HG03175 (cell line): ENCODE data around the gene NFIA.

Source experiments
- ATAC-seq: cut with Tn5 transposase; IDR thresholded peaks from one replicate; pipeline ENCODE4 v1.9.1; 2021; ENCODE audit warnings: mild to moderate bottlenecking, moderate library complexity; ENCODE audit not compliant: unreplicated experiment

NFIA gene

DNA sequence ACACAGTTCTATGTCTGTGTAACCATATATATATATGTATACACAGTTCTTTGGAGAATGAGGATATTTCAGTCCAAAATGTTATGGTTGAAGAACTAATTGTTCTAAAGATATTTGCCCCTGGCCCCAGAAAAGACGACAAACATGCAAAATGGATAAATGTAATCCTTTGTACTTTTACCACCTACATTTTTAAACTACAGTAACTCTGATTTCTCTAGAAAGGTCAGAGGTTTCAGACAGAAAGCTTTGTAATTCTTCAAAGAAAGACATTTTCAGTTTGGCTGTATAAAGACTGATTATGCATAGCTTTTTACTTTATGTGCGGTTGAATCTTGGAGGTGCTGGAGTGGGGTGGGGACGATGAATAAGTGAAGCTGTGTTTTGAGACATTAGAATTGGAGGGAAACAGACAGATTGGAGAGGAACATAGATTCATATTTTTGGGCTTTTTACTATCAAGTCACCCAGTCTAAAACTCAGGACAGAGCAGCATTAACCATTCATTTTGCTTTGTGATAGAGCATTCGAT, 16.6 kb downstream of the NFIA start:
- ATAC-seq, result no peak

DNA sequence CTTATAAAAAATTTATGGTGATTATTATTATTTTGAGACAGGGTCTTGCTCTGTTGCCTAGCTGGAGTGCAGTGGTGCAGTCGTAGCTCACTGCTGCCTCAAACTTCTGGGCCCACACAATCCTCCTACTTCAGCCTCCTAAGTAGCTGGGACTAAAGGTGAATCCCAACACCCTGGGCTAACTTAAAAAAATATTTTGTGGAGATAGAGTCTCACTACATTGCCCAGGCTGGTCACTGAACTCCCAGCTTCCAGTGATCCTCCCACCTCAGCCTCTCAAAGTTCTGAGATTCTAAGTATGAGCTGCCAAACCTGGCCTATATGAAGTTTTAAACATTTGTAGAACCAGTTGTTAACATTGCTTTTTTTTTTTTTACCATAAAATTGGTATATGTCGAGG, 18.2 kb downstream of the NFIA start:
- ATAC-seq, result no peak

DNA sequence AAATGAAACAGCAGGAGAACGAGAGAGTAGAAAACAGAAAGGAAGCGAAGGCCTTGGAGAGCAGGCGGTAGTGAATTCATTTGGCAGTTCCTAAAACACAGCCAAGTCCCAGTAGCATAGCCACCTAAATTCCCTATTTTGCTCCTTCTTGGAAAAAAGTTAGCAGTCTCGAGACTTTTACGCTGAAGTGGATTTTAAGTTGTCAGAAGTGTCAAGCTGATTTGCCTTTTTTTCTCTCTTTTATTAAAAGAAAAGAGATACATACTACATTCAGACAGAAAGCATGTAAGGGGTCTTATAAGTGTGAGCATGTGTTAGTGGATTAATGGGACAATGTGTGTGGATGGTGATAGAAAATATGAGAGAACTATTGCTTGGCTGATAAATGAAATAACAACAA, 19.2 kb downstream of the NFIA start:
- no peak for ATAC-seq

DNA sequence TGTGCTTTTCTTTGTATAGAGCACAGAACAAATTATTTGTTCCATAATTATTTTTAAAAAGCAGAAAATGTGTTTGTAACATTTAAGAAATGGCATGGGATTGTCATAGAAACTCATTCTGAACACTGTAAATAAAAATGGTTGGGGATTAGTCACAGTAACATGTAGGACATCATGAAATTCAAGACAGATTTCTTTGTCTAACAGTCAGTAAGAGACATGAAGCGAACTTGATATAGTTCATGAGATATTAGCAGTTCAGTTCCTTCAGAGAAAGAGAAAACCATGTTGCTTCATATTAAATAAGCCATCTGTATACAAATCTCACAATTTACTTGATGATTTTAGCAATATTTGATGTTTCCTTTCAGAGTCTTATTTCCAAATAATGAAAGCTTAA, 19.7 kb downstream of the NFIA start:
- ATAC-seq, result no peak

DNA sequence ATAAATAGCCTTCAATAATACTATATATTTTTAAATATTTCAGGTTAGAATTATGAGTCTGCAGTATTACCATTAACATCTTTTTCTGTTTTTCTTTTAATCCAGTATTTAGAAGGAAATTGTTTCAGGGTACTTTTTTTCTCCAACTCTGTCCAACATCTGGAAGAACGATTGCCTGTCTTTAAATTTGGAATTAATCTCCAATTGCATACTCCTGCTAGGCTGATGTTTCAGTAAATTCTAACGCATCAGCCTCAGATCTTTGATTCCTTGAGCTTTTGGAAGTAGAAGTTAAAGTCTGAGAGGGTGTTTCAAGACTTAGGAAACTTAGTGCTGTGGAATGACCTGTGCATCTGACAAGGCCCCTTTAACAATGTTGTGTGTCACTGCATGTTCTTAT, 20.3 kb downstream of the NFIA start:
- ATAC-seq, result no peak

DNA sequence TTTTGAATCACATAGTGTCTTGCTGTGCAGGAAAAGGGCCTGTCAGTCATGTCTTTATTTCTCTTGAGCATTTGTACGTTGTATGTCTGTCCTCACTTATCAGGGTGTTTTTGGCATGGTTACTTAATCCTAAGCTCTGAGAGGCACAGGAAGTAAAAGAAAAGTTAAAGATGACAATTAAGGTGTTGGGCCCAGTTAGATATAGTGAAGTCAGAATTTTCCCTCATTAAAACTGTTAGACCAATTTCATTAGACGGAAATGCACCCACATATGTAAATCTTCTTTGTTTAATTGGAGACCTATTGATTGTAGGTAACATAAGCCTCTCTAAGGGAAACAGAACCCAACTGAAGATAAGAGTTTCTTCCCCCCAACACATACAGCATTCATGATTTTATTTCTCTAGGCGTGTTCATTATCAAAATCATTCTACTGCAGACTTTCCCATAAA, 21.9 kb downstream of the NFIA start:
- no peak for ATAC-seq

DNA sequence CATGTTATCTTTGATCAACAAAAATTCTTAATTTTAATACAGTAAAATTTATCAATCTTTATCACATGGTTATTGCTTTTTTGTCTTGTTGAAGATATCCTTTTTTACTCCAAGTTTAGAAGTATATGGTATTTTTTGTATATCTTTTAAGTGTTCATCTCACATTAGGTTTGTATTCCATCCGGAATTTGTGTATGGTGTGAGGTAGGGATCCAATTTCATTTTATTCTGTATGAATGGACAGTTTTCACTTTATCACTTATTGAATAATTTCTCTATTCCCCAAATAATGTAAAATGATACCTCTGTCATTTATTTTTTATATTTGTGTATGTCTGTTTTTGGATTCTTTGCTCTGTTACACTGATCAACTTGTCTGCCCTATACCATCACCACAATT, 25.3 kb downstream of the NFIA start:
- no peak for ATAC-seq

DNA sequence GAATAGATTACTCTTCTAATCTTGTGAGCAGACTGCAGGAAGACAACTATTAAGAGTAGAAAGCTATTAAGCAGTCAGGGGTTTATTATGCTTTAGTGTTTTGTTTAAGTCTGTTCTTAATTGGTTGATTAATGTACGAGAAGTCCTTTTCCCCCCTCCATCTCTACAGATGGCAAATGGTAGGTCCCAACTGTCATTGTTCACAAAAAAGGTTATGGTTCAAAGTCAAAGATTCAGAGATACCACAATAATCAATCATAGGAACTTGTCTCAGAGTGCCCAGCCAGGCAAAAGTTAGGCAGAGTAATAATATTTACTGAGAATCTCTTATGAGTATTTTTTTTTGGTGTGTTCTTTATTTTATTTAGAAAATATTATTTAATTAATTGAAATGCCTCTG, 26.8 kb downstream of the NFIA start:
- ATAC-seq, result no peak

DNA sequence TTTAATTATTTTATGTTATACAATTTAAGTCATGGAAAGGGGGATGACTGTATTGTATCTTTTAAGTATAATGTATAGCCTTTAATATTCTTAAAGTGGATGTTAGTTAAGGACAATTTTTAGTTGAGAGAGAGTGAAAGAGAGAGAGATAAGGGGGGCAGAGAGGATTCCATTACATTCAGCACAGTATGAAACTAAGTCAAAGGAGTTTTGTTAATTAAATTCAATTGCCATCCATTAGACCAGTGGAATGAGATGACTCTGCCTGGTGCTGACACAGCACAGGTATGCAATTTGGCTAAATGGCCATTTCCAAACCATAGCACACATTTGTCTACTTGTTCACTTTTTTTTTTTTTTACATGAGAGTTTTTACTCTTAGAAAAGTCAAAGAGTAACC, 27.5 kb downstream of the NFIA start:
- no peak for ATAC-seq

DNA sequence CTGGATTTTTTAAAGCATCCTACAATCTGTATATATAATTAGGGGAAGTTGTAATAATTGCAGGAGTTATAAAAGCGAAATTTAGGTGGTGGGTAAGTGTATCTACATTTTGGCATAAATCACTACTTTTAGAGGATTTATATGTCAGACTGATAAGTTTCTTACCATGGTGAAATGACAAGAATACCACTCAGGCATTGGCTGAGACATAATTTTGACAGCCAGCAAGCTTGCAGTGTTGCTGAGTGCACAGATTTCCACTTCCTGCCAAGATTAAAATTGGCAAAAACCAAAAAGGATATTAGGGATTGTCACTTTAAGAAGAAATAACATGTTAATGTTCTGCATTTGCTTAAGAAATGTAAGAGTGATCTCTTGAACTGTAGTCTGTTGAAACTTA, 28.2 kb downstream of the NFIA start:
- no peak for ATAC-seq

DNA sequence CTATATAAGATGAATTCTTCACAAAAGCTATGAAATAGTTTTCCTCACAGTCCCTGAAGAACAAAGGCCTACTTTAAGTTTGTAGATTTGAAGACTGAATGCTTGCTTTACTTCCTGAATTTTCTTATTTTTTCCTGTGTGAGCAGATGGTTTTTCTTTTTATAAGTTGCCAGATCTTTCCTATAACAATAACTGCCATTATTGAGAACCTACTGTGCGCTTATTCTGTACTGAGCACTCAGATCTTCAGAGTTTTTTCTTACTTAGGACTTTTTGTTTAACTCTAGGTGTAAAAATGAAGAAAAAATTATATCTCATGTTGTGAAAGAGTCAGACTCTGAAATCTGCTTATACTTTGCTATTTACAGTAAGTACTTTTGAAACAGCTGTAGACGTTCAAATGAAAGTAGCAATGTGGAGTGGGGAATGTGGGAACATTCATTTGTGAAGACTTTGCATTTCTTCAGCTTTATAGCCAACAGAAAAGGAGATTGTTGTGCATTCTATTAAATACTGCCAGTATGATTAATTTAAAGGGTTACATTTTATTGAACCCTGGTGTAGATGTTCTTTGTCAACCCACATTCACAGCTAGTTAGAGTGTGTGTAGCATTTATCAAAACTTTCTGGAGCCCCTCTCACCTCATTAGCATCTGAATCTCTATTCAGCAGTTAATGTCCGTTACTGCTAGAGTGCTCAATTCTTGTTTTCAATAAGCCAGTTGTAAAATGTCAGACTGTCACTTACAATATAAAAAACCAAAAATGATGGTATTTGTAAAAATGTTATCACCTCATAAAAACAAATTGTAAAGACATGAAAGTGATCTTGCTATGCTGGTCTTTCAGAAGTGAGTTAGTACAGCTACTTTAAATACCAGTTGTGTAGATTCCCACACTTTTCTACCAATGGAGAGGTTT, 29.0 kb downstream of the NFIA start:
- ATAC-seq, result no peak

DNA sequence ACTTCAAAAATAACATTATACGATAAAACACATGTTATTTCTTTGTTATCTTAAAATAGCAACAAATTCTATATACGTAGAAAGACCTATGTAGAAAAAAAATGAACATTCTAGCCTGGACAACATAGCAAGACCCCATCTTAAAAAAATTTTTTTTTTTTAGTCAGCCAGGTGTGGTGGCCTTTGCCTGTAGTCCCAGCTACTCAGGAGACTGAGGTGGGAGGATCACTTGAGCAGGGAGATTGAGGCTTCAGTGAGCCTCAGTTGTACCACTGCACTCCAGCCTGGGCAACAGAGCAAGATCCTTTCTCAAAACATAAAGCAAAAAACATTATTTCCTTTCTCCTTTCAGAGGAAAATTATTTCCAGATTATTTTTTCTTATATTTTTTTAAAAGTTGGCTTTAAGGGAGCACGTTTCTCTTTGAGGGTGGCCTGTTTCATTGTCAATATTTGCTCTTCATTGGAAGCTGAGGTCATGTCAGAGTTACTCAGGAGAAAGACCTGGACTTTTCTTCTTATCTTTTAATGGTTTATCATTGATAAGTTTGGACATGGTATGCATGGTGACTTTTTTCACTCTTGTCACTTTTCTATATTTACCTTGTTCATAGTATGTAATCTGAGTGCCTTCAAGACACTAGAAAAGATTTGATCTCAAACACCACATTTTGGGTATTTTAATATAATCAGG, 32.0 kb downstream of the NFIA start:
- ATAC-seq, result no peak

DNA sequence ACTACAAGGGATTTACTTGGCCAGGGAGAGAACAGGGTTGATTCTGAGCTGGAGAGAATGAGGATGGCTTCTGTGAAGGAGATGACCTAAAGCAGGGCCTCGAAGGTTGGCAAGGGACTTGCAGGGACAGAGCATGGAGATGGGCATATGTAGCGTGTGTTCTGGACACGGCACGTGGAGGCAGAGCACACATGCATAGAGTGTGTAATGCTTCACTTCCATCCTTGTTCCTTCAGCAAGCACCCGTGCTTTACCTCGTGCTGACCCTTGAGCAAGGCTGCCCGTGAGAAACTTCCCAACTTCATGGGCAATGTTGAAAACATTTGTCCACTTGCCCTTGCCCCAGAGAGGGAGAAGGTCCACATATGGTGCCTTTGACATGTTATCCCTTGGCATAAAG, 33.1 kb downstream of the NFIA start:
- ATAC-seq, result no peak

DNA sequence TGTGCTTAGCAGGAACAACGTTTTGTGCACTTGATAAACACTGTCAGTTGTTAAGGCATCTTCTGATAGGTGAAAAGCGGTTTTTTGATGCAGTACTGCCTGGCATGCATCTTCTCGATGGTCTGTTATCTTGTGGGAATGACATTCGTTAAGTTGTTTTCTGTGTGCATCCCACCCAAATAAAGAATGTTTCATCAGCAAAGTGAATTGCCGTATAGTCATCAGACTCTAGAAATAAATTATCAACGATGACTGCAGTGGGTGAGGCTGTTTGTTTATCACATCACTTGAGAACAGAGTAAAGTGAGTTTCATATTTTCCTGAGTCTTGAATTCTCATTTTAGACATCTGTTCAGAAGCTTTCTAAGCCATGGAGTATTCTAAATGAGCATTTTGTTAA, 34.1 kb downstream of the NFIA start:
- ATAC-seq, result no peak

DNA sequence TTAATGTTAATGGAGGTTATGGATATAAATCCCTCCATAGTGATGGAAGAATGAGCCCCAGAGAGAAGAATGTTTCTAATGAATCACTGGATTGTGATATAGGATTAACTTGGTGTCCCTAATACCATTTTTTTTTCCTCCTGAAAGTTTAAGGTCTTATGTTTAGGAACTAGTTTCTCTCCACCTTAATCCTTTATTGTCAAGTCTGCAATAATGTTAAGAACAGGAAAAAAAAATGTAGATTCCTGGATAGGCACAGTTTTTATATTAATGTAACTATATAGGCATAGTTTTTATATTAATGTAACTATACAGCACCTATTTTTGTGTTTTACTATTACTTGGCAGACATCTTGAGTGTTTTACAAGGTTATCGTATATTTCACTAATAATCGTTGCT, 34.9 kb downstream of the NFIA start:
- no peak for ATAC-seq

DNA sequence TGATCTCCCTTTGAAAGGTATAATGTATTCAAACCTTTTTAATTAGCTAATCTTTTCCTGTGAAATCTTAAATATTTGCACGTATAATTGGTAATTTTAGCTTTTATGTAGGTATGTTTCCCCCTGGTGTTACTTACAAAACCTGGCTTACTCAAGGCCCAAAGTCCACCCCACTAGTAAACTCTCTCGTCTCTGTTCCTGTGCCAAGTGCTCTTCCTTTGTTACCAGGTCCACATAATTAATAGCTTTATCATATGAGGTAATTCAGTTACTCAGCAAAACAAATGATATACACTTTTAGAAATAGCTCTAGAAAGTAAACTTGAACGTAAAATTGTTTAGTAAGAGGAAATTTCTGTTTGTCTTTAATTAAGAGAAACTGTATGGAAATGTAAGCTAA, 36.7 kb downstream of the NFIA start:
- ATAC-seq, result no peak

DNA sequence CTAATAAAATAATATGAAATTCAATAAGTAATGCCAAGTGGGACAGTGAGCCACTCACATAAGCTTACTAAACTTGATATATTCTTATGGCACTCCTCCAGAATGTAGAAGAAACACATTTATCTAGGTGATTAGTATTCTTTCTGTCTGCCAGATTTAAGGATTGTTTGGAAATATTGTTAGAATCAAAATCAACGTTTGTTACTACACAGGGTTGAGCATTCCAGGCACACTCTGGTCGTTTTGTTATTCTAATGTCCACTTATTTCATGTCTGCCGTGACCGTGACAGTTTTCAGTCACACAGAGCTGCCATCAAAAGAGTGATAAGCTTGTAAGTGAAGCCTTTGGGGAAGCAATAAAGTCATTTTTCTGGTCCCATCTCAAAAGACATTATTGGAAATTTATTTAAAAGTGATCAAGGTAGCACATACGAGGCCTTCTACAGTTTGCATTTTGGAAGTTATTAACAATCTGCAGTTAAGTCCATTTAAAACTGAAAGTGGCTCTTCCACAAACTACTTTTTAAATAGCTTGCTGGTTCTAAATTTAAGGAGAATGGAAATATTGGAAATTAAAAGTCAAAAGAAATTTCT, 38.0 kb downstream of the NFIA start:
- no peak for ATAC-seq

DNA sequence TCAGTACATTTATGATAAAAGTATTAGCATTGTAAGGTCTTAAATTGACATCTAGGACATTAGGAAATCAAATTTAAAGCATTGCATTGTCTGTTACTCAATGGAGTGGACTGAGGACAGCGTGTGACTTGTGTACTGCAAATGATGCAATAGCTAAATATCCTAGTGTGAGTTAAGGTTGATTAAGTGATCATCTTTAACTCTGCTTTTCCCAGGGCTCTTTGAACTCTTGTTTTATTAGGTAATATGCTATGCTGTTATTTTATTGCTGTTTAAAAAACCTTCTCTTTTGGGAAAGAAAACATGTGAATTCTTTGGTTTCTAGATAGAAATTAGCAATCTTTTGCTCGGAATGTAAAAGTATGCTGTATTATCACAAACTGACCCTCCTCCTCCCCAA, 38.6 kb downstream of the NFIA start:
- no peak for ATAC-seq

DNA sequence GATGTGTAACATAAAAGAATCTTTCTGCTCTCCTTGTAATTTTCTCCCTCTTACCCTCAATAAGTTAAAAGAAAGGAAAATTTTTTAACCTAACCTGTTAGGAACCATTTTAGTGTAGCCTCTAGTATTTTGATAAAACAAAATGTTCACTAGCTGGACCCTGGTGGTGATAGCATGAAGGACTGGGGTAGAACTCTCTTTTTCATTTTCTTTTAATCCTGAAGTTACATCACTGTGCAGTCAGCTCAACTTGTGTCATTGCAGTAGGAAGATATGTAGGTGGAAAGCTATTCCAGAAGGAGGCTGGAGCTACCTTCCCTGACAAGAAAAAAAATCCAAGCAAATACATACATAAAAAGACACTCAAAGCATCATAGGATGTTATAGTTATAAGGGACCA, 39.3 kb downstream of the NFIA start:
- ATAC-seq, result no peak

DNA sequence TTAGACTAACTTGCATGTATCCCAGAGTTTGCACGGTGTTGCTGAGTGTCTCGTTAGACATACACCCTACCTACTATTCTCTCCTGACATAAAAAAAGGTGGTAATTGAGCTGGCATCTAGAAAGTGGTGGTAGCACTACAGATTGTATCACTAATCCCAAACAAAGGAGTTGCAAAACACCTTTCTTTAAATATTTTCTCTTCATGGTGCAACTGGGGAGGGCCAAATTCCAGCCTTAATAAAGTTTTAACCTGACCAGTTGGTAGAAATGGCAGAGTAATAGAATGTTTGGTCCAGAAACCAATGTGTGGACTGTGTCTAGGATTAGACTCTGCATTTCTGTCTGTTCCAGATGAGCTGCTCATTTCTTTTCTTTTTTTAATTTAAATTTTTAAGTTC, 40.0 kb downstream of the NFIA start:
- ATAC-seq, result no peak

DNA sequence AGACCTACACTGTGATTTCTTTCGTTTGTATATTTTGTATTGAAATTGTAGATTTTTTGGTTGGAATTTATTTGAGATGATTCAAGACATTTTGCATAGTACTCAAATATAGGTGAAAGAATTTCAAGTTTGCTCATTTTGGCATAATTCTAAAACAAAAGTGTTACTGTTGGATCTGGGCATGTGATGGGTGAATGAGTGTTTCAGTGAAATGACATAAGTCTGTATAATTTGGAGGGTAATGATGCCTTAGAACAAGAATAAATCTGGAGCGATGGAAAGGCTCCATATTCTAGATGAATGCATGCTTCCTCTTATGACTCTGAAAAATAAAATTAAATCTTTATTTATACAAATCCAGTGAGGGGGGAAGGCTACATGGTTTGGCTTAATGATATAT, 41.0 kb downstream of the NFIA start:
- no peak for ATAC-seq

DNA sequence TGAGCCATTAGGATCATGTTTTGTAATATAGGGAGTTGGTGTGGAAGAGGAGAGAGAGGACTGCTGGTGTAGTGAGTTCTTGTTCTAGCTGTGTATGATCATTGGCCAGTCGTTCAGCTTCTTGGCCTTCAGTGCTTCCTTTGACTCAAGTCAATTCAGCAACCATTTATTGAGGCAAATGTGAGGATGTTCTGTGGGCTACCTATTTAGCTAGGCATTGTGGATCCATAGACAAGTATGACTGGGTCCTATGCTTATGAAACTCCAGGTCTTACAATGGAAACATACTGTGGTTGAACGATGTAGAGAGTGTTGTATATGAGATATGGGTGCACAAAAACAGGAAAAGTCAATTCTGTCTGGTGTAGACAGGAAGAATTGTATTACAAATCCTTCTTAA, 41.7 kb downstream of the NFIA start:
- no peak for ATAC-seq
